ENCODE results near the gene EPYC.

EPYC gene

GRCh38 chr12:90953956-90954421 lies 50.8 kb downstream of the EPYC start:
- no peak for DNase-seq

- no peak for DNase-seq
These were observed 53.2 kb downstream of the EPYC start for GRCh38 chr12:90951432-90952105.

- DNase-seq: no peak
These were observed 56.9 kb downstream of the EPYC start for GRCh38 chr12:90947869-90948268.

GRCh38 chr12:90945070-90945649 lies 59.6 kb downstream of the EPYC start:
- no peak for DNase-seq

- no peak for DNase-seq
These were observed 61.5 kb downstream of the EPYC start for GRCh38 chr12:90943255-90943654.

- DNase-seq: no peak
These were observed 63.8 kb downstream of the EPYC start for GRCh38 chr12:90940872-90941499.

GRCh38 chr12:90939382-90939781 lies 65.4 kb downstream of the EPYC start:
- no peak for DNase-seq

GRCh38 chr12:90938451-90938850 lies 66.3 kb downstream of the EPYC start:
- no peak for DNase-seq

GRCh38 chr12:90937651-90938050 lies 67.1 kb downstream of the EPYC start:
- no peak for DNase-seq

GRCh38 chr12:90936230-90937005 lies 68.4 kb downstream of the EPYC start:
- no peak for DNase-seq

- DNase-seq: no peak
These were observed 79.2 kb downstream of the EPYC start for GRCh38 chr12:90925562-90925961.

GRCh38 chr12:90924406-90924805 lies 80.4 kb downstream of the EPYC start:
- no peak for DNase-seq

- DNase-seq: no peak
These were observed 82.6 kb downstream of the EPYC start for GRCh38 chr12:90922145-90922627.

- no peak for DNase-seq
These were observed 83.2 kb downstream of the EPYC start for GRCh38 chr12:90921536-90921935.

- DNase-seq: no peak
These were observed 84.5 kb downstream of the EPYC start for GRCh38 chr12:90920222-90920621.

GRCh38 chr12:90917431-90917830 lies 87.3 kb downstream of the EPYC start:
- no peak for DNase-seq

- no peak for DNase-seq
These were observed 88.3 kb downstream of the EPYC start for GRCh38 chr12:90916516-90916915.

- DNase-seq: no peak
These were observed 89.4 kb downstream of the EPYC start for GRCh38 chr12:90915353-90915752.

Data from activated naive CD4-positive, alpha-beta T cell treated with Interleukin-2 at 50 U/mL for 16 hours (primary cell).